ENCODE data around the gene KLHL1.

KLHL1 gene

GRCh38 chr13:69793783-69794453 is 314.3 kb downstream of the KLHL1 start:
- H3K9me3 ChIP-seq (ENCODE audit: control insufficient read depth in 2 of 2, low read length in 2 of 2): no peaks in the 10 kb centered on the region
- H3K4me1 ChIP-seq (ENCODE audit: control insufficient read depth, insufficient read depth, low read length): no peaks in the 10 kb centered on the region
- H3K9ac ChIP-seq (ENCODE audit: low read length in 2 of 2): no peak overlapping the region
- H3K4me3 ChIP-seq (ENCODE audit: low read length in 2 of 2): no peak overlapping the region
- no peaks in the 10 kb centered on the region for H3K27me3 ChIP-seq (ENCODE audit: control insufficient read depth in 1 of 2, insufficient read depth in 2 of 2, low read length in 2 of 2)
- H3K27ac ChIP-seq (ENCODE audit: low read length): no peak overlapping the region
- no peaks in the 10 kb centered on the region for H3K36me3 ChIP-seq (ENCODE audit: control insufficient read depth in 2 of 2, insufficient read depth in 2 of 2, low read length in 2 of 2)

GRCh38 chr13:69776937-69777336 is 331.3 kb downstream of the KLHL1 start:
- no peak overlapping the region for H3K9ac ChIP-seq (ENCODE audit: low read length in 2 of 2)
- H3K27me3 ChIP-seq (ENCODE audit: control insufficient read depth in 1 of 2, insufficient read depth in 2 of 2, low read length in 2 of 2): no peaks in the 10 kb centered on the region
- H3K4me3 ChIP-seq (ENCODE audit: low read length in 2 of 2): no peak overlapping the region
- H3K36me3 ChIP-seq (ENCODE audit: control insufficient read depth in 2 of 2, insufficient read depth in 2 of 2, low read length in 2 of 2): no peaks in the 10 kb centered on the region
- no peaks in the 10 kb centered on the region for H3K4me1 ChIP-seq (ENCODE audit: control insufficient read depth, insufficient read depth, low read length)
- no peak overlapping the region for H3K27ac ChIP-seq (ENCODE audit: low read length)
- no peaks in the 10 kb centered on the region for H3K9me3 ChIP-seq (ENCODE audit: control insufficient read depth in 2 of 2, low read length in 2 of 2)

GRCh38 chr13:69769608-69770007 is 338.6 kb downstream of the KLHL1 start:
- no peaks in the 10 kb centered on the region for H3K4me1 ChIP-seq (ENCODE audit: control insufficient read depth, insufficient read depth, low read length)
- H3K9ac ChIP-seq (ENCODE audit: low read length in 2 of 2): no peak overlapping the region
- no peak overlapping the region for H3K27ac ChIP-seq (ENCODE audit: low read length)
- no peak overlapping the region for H3K4me3 ChIP-seq (ENCODE audit: low read length in 2 of 2)
- H3K27me3 ChIP-seq (ENCODE audit: control insufficient read depth in 1 of 2, insufficient read depth in 2 of 2, low read length in 2 of 2): no peaks in the 10 kb centered on the region
- no peaks in the 10 kb centered on the region for H3K36me3 ChIP-seq (ENCODE audit: control insufficient read depth in 2 of 2, insufficient read depth in 2 of 2, low read length in 2 of 2)
- no peaks in the 10 kb centered on the region for H3K9me3 ChIP-seq (ENCODE audit: control insufficient read depth in 2 of 2, low read length in 2 of 2)

- Histone ChIP-seq H3K9ac (ENCODE audit: low read length in 2 of 2) (no peak overlapping the region), H3K27me3 (ENCODE audit: control insufficient read depth in 1 of 2, insufficient read depth in 2 of 2, low read length in 2 of 2) (no peaks in the 10 kb centered on the region), H3K9me3 (ENCODE audit: control insufficient read depth in 2 of 2, low read length in 2 of 2) (peaks cover 0 to 3% of the 10 kb centered on the region in 2 donors), H3K27ac (ENCODE audit: low read length) (no peak overlapping the region), H3K4me1 (ENCODE audit: control insufficient read depth, insufficient read depth, low read length) (no peaks in the 10 kb centered on the region), H3K4me3 (ENCODE audit: low read length in 2 of 2) (no peak overlapping the region), H3K36me3 (ENCODE audit: control insufficient read depth in 2 of 2, insufficient read depth in 2 of 2, low read length in 2 of 2) (no peaks in the 10 kb centered on the region)
Observed at GRCh38 chr13:69761581-69761980, 346.7 kb downstream of the KLHL1 start.

- Histone ChIP-seq H3K4me1 (ENCODE audit: control insufficient read depth, insufficient read depth, low read length) (no peaks in the 10 kb centered on the region), H3K36me3 (ENCODE audit: control insufficient read depth in 2 of 2, insufficient read depth in 2 of 2, low read length in 2 of 2) (no peaks in the 10 kb centered on the region), H3K4me3 (ENCODE audit: low read length in 2 of 2) (no peak overlapping the region), H3K9me3 (ENCODE audit: control insufficient read depth in 2 of 2, low read length in 2 of 2) (peaks cover 0 to 3% of the 10 kb centered on the region in 2 donors), H3K9ac (ENCODE audit: low read length in 2 of 2) (no peak overlapping the region), H3K27me3 (ENCODE audit: control insufficient read depth in 1 of 2, insufficient read depth in 2 of 2, low read length in 2 of 2) (no peaks in the 10 kb centered on the region), H3K27ac (ENCODE audit: low read length) (no peak overlapping the region)
Observed at GRCh38 chr13:69755101-69755500, 353.2 kb downstream of the KLHL1 start.

- Histone ChIP-seq H3K4me3 (ENCODE audit: low read length in 2 of 2) (no peak overlapping the region), H3K27me3 (ENCODE audit: control insufficient read depth in 1 of 2, insufficient read depth in 2 of 2, low read length in 2 of 2) (no peaks in the 10 kb centered on the region), H3K9ac (ENCODE audit: low read length in 2 of 2) (no peak overlapping the region), H3K36me3 (ENCODE audit: control insufficient read depth in 2 of 2, insufficient read depth in 2 of 2, low read length in 2 of 2) (no peaks in the 10 kb centered on the region), H3K4me1 (ENCODE audit: control insufficient read depth, insufficient read depth, low read length) (no peaks in the 10 kb centered on the region), H3K27ac (ENCODE audit: low read length) (no peak overlapping the region), H3K9me3 (ENCODE audit: control insufficient read depth in 2 of 2, low read length in 2 of 2) (no peaks in the 10 kb centered on the region)
Observed at GRCh38 chr13:69751259-69751658, 357.0 kb downstream of the KLHL1 start.

- H3K9me3 ChIP-seq (ENCODE audit: control insufficient read depth in 2 of 2, low read length in 2 of 2): no peaks in the 10 kb centered on the region
- H3K9ac ChIP-seq (ENCODE audit: low read length in 2 of 2): no peak overlapping the region
- H3K4me3 ChIP-seq (ENCODE audit: low read length in 2 of 2): no peak overlapping the region
- H3K27ac ChIP-seq (ENCODE audit: low read length): no peak overlapping the region
- H3K27me3 ChIP-seq (ENCODE audit: control insufficient read depth in 1 of 2, insufficient read depth in 2 of 2, low read length in 2 of 2): no peaks in the 10 kb centered on the region
- no peaks in the 10 kb centered on the region for H3K4me1 ChIP-seq (ENCODE audit: control insufficient read depth, insufficient read depth, low read length)
- H3K36me3 ChIP-seq (ENCODE audit: control insufficient read depth in 2 of 2, insufficient read depth in 2 of 2, low read length in 2 of 2): no peaks in the 10 kb centered on the region
Observed at GRCh38 chr13:69737129-69737935, 370.9 kb downstream of the KLHL1 start.

- H3K36me3 ChIP-seq (ENCODE audit: control insufficient read depth in 2 of 2, insufficient read depth in 2 of 2, low read length in 2 of 2): no peaks in the 10 kb centered on the region
- no peak overlapping the region for H3K4me3 ChIP-seq (ENCODE audit: low read length in 2 of 2)
- H3K9ac ChIP-seq (ENCODE audit: low read length in 2 of 2): no peak overlapping the region
- no peaks in the 10 kb centered on the region for H3K9me3 ChIP-seq (ENCODE audit: control insufficient read depth in 2 of 2, low read length in 2 of 2)
- H3K27ac ChIP-seq (ENCODE audit: low read length): no peak overlapping the region
- H3K27me3 ChIP-seq (ENCODE audit: control insufficient read depth in 1 of 2, insufficient read depth in 2 of 2, low read length in 2 of 2): no peaks in the 10 kb centered on the region
- no peaks in the 10 kb centered on the region for H3K4me1 ChIP-seq (ENCODE audit: control insufficient read depth, insufficient read depth, low read length)
Observed at GRCh38 chr13:69721631-69722030, 386.6 kb downstream of the KLHL1 start.

GRCh38 chr13:69720278-69720983 is 387.8 kb downstream of the KLHL1 start:
- H3K9me3 ChIP-seq (ENCODE audit: control insufficient read depth in 2 of 2, low read length in 2 of 2): no peaks in the 10 kb centered on the region
- H3K4me3 ChIP-seq (ENCODE audit: low read length in 2 of 2): no peak overlapping the region
- no peak overlapping the region for H3K9ac ChIP-seq (ENCODE audit: low read length in 2 of 2)
- H3K36me3 ChIP-seq (ENCODE audit: control insufficient read depth in 2 of 2, insufficient read depth in 2 of 2, low read length in 2 of 2): no peaks in the 10 kb centered on the region
- H3K27me3 ChIP-seq (ENCODE audit: control insufficient read depth in 1 of 2, insufficient read depth in 2 of 2, low read length in 2 of 2): no peaks in the 10 kb centered on the region
- no peak overlapping the region for H3K27ac ChIP-seq (ENCODE audit: low read length)
- no peaks in the 10 kb centered on the region for H3K4me1 ChIP-seq (ENCODE audit: control insufficient read depth, insufficient read depth, low read length)

- H3K27ac ChIP-seq (ENCODE audit: low read length): no peak overlapping the region
- no peaks in the 10 kb centered on the region for H3K36me3 ChIP-seq (ENCODE audit: control insufficient read depth in 2 of 2, insufficient read depth in 2 of 2, low read length in 2 of 2)
- H3K4me1 ChIP-seq (ENCODE audit: control insufficient read depth, insufficient read depth, low read length): no peaks in the 10 kb centered on the region
- no peaks in the 10 kb centered on the region for H3K27me3 ChIP-seq (ENCODE audit: control insufficient read depth in 1 of 2, insufficient read depth in 2 of 2, low read length in 2 of 2)
- H3K9me3 ChIP-seq (ENCODE audit: control insufficient read depth in 2 of 2, low read length in 2 of 2): no peaks in the 10 kb centered on the region
- no peak overlapping the region for H3K4me3 ChIP-seq (ENCODE audit: low read length in 2 of 2)
- H3K9ac ChIP-seq (ENCODE audit: low read length in 2 of 2): no peak overlapping the region
Observed at GRCh38 chr13:69706807-69707206, 401.4 kb downstream of the KLHL1 start.

All from stomach smooth muscle (tissue), 2 donors.